ENCODE measurements around the gene TPSG1. TPM values are rescaled to one million over a fixed set of nuclear protein-coding genes. Genes with fewer than 3 reads are reported as not detected.

The TPSG1 gene
- total RNA-seq, 3 donors from 2014 or later (not counting 1 experiment from before 2014, with no cell fraction given) = 0.40 TPM; not detected in 2

DNA sequence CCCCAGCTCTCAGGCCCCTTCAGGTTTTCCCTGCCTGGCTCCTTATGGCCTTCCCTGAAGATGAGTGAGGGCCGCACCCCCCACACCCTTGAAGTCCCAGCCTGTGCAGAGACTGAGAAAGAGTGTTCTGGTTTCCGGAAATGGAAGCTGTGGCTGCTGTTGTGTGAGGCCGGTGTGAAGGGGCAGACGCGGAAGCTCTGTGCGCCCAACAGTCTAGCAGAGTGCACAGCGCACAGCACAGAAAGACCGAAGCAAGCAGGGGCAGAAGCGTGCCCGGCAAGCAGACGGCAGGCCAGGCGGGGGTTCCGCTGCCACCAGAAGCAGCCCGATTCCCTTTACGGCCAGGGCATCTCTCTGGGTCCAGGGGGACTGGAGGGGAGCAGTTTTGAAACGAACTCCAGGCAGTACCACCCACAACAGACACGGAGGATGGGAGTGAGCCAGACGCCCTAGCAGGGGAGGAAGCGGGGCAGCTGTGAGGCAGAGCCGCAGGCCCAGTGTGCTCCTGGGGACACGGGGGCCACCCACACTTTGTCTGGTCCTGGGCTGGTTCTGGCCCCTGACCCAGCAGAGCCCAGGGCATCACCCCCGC is 16.7 kb downstream of the TPSG1 start:
- peaks cover 15% of the 10 kb centered on the region for H3K4me1 ChIP-seq (ENCODE audit: control insufficient read depth, insufficient read depth, low read length)
- Mint-ChIP-seq H3K9me3 (no peaks in the 10 kb centered on the region), H3K4me1 (no peaks in the 10 kb centered on the region), H3K36me3 (no peaks in the 10 kb centered on the region), H3K4me3 (peak overlapping the region; percentile 59), H3K27ac (peak overlapping the region; percentile 45 to 75), H3K27me3 (ENCODE audit: low read depth in 2 of 2) (no peaks in the 10 kb centered on the region)
- H3K9me3 ChIP-seq (ENCODE audit: control insufficient read depth, insufficient read depth, low read length) = no peaks in the 10 kb centered on the region
- WGBS (ENCODE audit: insufficient coverage) = 67% methylated on average over 22 of the region's 22 CpGs
- ATAC-seq = peak in 2 of 3 donors; percentile 81 to 86
- H3K27me3 ChIP-seq (ENCODE audit: control insufficient read depth, insufficient read depth, low read length) = no peaks in the 10 kb centered on the region
- peak in 1 of 2 donors; percentile 38 for DNase-seq
- no peak for TF ChIP-seq CTCF (IDR thresholded peaks at IDR 0.05)
- intact Hi-C loops (cut with micrococcal nuclease) = no loop called here
- no peaks in the 10 kb centered on the region for H3K36me3 ChIP-seq (ENCODE audit: control insufficient read depth, insufficient read depth, low read length)
- H3K27ac ChIP-seq (ENCODE audit: low read length) = peak overlapping the region; percentile 48
- H3K4me3 ChIP-seq (ENCODE audit: low read length) = no peak overlapping the region

- H3K4me1 ChIP-seq (ENCODE audit: control insufficient read depth, insufficient read depth, low read length) = peaks cover 15% of the 10 kb centered on the region
- no peaks in the 10 kb centered on the region for H3K9me3 Mint-ChIP-seq
- no peaks in the 10 kb centered on the region for H3K36me3 ChIP-seq (ENCODE audit: control insufficient read depth, insufficient read depth, low read length)
- intact Hi-C loops (cut with micrococcal nuclease) = no loop called here
- H3K27ac ChIP-seq (ENCODE audit: low read length) = no peak overlapping the region
- H3K36me3 Mint-ChIP-seq = no peaks in the 10 kb centered on the region
- 76% methylated on average over 11 of the region's 16 CpGs for whole genome bisulfite sequencing (ENCODE audit: insufficient coverage)
- no peaks in the 10 kb centered on the region for H3K27me3 ChIP-seq (ENCODE audit: control insufficient read depth, insufficient read depth, low read length)
- ATAC-seq = no peak
- H3K4me3 ChIP-seq (ENCODE audit: low read length) = no peak overlapping the region
- no peak overlapping the region for H3K27ac Mint-ChIP-seq
- H3K4me3 Mint-ChIP-seq = no peak overlapping the region
- H3K27me3 Mint-ChIP-seq (ENCODE audit: low read depth in 2 of 2) = no peaks in the 10 kb centered on the region
- DNase-seq = peak in 1 of 2 donors; percentile 39
- H3K9me3 ChIP-seq (ENCODE audit: control insufficient read depth, insufficient read depth, low read length) = no peaks in the 10 kb centered on the region
- H3K4me1 Mint-ChIP-seq = no peaks in the 10 kb centered on the region
- no peak for TF ChIP-seq CTCF (IDR thresholded peaks at IDR 0.05)
Measured at GRCh38 chr16:1206786-1207185, 18.3 kb downstream of the TPSG1 start.

DNA sequence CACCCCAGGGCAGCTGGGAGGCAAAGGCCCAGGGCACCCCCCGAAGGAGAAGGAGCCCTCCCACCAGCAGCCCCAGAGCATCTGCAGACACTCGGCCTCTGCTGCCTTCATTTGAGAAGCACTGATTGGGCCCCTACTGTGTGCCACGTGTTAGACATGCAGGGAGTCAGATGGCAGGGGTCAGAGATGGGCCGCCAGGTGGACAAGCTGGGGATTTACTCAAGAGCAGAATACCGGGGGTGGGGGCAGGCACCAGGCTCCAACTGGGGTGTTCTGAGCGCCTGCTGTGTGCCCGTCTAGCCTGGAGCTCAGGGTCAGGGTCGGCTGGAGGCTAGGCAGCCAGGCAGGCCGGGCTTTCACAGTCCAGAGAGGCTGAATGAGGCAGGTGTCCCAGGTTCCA is 18.7 kb downstream of the TPSG1 start:
- Mint-ChIP-seq H3K27ac (no peak overlapping the region), H3K4me1 (no peaks in the 10 kb centered on the region), H3K4me3 (no peak overlapping the region), H3K27me3 (ENCODE audit: low read depth in 2 of 2) (no peaks in the 10 kb centered on the region), H3K36me3 (no peaks in the 10 kb centered on the region), H3K9me3 (no peaks in the 10 kb centered on the region)
- Histone ChIP-seq H3K27ac (ENCODE audit: low read length) (no peak overlapping the region), H3K9me3 (ENCODE audit: control insufficient read depth, insufficient read depth, low read length) (no peaks in the 10 kb centered on the region), H3K4me3 (ENCODE audit: low read length) (no peak overlapping the region), H3K36me3 (ENCODE audit: control insufficient read depth, insufficient read depth, low read length) (no peaks in the 10 kb centered on the region), H3K27me3 (ENCODE audit: control insufficient read depth, insufficient read depth, low read length) (no peaks in the 10 kb centered on the region), H3K4me1 (ENCODE audit: control insufficient read depth, insufficient read depth, low read length) (peaks cover 15% of the 10 kb centered on the region)
- intact Hi-C loops (cut with micrococcal nuclease) = no loop called here
- no peak for TF ChIP-seq CTCF (IDR thresholded peaks at IDR 0.05)
- 75% methylated on average over 9 of the region's 9 CpGs for WGBS (ENCODE audit: insufficient coverage)
- DNase-seq = no peak
- ATAC-seq = no peak

GRCh38 chr16:1204933-1205332 is 20.1 kb downstream of the TPSG1 start:
- no peak overlapping the region for H3K4me3 ChIP-seq (ENCODE audit: low read length)
- no peak for TF ChIP-seq CTCF (IDR thresholded peaks at IDR 0.05)
- H3K27ac ChIP-seq (ENCODE audit: low read length) = no peak overlapping the region
- no peaks in the 10 kb centered on the region for H3K9me3 ChIP-seq (ENCODE audit: control insufficient read depth, insufficient read depth, low read length)
- no peaks in the 10 kb centered on the region for H3K27me3 ChIP-seq (ENCODE audit: control insufficient read depth, insufficient read depth, low read length)
- WGBS (ENCODE audit: insufficient coverage) = 85% methylated on average over 16 of the region's 21 CpGs
- Mint-ChIP-seq H3K9me3 (no peaks in the 10 kb centered on the region), H3K36me3 (no peaks in the 10 kb centered on the region), H3K4me1 (no peaks in the 10 kb centered on the region), H3K27ac (no peak overlapping the region), H3K27me3 (ENCODE audit: low read depth in 2 of 2) (no peaks in the 10 kb centered on the region), H3K4me3 (no peak overlapping the region)
- DNase-seq (no peak), ATAC-seq (no peak)
- no peaks in the 10 kb centered on the region for H3K36me3 ChIP-seq (ENCODE audit: control insufficient read depth, insufficient read depth, low read length)
- intact Hi-C loops (cut with micrococcal nuclease) = no loop called here
- H3K4me1 ChIP-seq (ENCODE audit: control insufficient read depth, insufficient read depth, low read length) = peaks cover 15% of the 10 kb centered on the region

Measured in natural killer cell (primary cell).